ENCODE measurements around the gene GALNT13.

DNA sequence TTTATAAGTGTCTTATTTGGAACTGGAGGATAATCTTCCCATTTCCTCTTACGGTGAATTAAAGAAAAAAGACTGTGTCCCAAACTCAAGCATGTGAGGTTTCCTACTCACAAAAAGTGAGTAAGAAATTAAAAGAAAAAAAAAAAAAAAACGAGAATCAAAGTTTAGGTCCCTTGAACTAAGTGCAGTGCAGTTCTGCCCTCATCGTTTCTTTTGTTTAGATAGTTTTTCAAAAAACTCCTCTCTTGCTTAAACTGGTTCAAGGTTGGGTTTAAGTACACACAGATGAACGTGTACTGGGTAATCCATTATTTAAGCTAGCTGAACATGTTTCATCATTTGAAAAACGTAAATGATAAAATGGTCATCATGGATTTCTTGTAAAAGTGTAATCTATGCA, 590.9 kb downstream of the GALNT13 start:
- TF ChIP-seq, protein P1, sequence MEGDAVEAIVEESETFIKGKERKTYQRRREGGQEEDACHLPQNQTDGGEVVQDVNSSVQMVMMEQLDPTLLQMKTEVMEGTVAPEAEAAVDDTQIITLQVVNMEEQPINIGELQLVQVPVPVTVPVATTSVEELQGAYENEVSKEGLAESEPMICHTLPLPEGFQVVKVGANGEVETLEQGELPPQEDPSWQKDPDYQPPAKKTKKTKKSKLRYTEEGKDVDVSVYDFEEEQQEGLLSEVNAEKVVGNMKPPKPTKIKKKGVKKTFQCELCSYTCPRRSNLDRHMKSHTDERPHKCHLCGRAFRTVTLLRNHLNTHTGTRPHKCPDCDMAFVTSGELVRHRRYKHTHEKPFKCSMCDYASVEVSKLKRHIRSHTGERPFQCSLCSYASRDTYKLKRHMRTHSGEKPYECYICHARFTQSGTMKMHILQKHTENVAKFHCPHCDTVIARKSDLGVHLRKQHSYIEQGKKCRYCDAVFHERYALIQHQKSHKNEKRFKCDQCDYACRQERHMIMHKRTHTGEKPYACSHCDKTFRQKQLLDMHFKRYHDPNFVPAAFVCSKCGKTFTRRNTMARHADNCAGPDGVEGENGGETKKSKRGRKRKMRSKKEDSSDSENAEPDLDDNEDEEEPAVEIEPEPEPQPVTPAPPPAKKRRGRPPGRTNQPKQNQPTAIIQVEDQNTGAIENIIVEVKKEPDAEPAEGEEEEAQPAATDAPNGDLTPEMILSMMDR (conservative IDR thresholded peaks at IDR 0.05; ENCODE audit: low read length): no peak
- no peak for TF ChIP-seq EZH2phosphoT487 (IDR thresholded peaks at IDR 0.05; ENCODE audit: borderline replicate concordance)
